Right lobe of liver (tissue), 6 donors: ENCODE measurements around the gene DGKI. TPM values are rescaled to one million over a fixed set of nuclear protein-coding genes. Genes with fewer than 3 reads are reported as not detected.
A peak's percentile ranks its signal among the peaks of the same experiment; 100 is the strongest.

Experiments
- ATAC-seq, 4 donors: fragments of 200-7000 bp; cut with Tn5 transposase; one replicate each; pipeline ENCODE4 v1.9.1; 2020; ENCODE audit warnings: mild to moderate bottlenecking in 4 of 4, moderate library complexity in 4 of 4
- DNase-seq, 3 donors: peaks; one replicate each; pipeline ENCODE4 v3.0.0-alpha.2; 2020
- H3K27ac ChIP-seq, 3 donors: fragments of 200-600 bp; one replicate each; pipeline ENCODE4 v1.8.0; 2022
- H3K27me3 ChIP-seq, 2 donors: fragments of 200-600 bp; one replicate each; pipeline ENCODE4 v1.8.0; 2022
- H3K36me3 ChIP-seq, 4 donors: fragments of 200-600 bp; sonication (generic) in 1 of 4; one replicate each; pipeline versions ENCODE4 v1.5.1 to v1.8.0; 2017 to 2022; ENCODE audit warnings: control low read depth in 1 of 4
- H3K4me1 ChIP-seq, 4 donors: fragments of 200-600 bp; sonication (generic) in 1 of 4; one replicate each; pipeline versions ENCODE4 v1.5.1 to v1.8.0; 2017 to 2022; ENCODE audit warnings: control low read depth in 1 of 4
- H3K4me3 ChIP-seq, 3 donors: fragments of 200-600 bp; one replicate each; pipeline ENCODE4 v1.8.0; 2022
- H3K9me3 ChIP-seq, 4 donors: fragments of 200-600 bp; sonication (generic) in 1 of 4; one replicate each; pipeline versions ENCODE4 v1.5.1 to v1.8.0; 2017 to 2022; ENCODE audit warnings: control low read depth in 1 of 4
- CTCF ChIP-seq, 4 donors: fragments of 200-600 bp in 3 of 4; fragments of 450-650 bp in 1 of 4; IDR thresholded peaks; one replicate each; pipeline versions ENCODE4 v1.5.1 to v1.8.0; 2016 to 2022; ENCODE audit warnings: antibody characterized with exemption in 4 of 4, mild to moderate bottlenecking in 2 of 4
- POLR2A ChIP-seq: fragments of 450-650 bp; IDR thresholded peaks from one replicate; pipeline ENCODE4 v1.6.1; 2017; ENCODE audit warnings: antibody characterized with exemption, mild to moderate bottlenecking
- WGBS: methylation state at CpG from one replicate; pipeline ENCODE4 v1.1.6; 2018; ENCODE audit warnings: low coverage, low lambda C conversion rate; ENCODE audit not compliant: insufficient coverage; ENCODE audit errors: missing lambda C conversion rate; 5-methylcytosine and 5-hydroxymethylcytosine counted together
- intact Hi-C, 2 donors: fragments of 100-400 bp; cut with DNase I; formaldehyde crosslinking; loops; one replicate each; pipeline versions ENCODE4 v1.11.2 to v1.14.1; 2022
- total RNA-seq, 6 experiments: library from RNA; depleted of rRNA in 2 of 6; stranded (reverse); fragments of >200 nt in 2 of 6; fragmentation: NEBNext Ultra II Directional in 3 of 6; extraction: Animal tissue kit (Norgen Biotek cat#: 25700) in 3 of 6; gene quantifications; one replicate each; pipeline versions ENCODE4 v1.1.0 to v1.2.4, GENCODE V29; 2016 to 2023
- donor health status: DM: no; HTN: yes; CAD: no.
- donor health status: DM: no; HTN: no; CAD: no.
- donor health status: DM: no; HTN: no; CAD: no.
- donor health status: DM: no; HTN: yes; CAD: no.
- donor health status: DM: no; HTN: yes; CAD: no.

The DGKI gene
- total RNA-seq, 6 experiments from 2014 or later, result 0.05 to 0.35 (median 0.06) TPM; not detected in 1

GRCh38 chr7:137399827-137400823, 446.6 kb downstream of the DGKI start:
- ATAC-seq, result peak in 3 of 4 donors; percentile 14 to 19 (median 17)
- no peaks in the 10 kb centered on the region for H3K4me1 ChIP-seq
- intact Hi-C loops, result no loop called here
- no peak for TF ChIP-seq POLR2A
- no peak for TF ChIP-seq CTCF (IDR thresholded peaks at IDR 0.05)
- H3K4me3 ChIP-seq, result no peak overlapping the region
- no peak for DNase-seq
- no peaks in the 10 kb centered on the region for H3K27me3 ChIP-seq
- 55% methylated on average over 7 of the region's 7 CpGs for WGBS
- no peaks in the 10 kb centered on the region for H3K36me3 ChIP-seq
- no peak overlapping the region for H3K27ac ChIP-seq
- H3K9me3 ChIP-seq, result no peaks in the 10 kb centered on the region

GRCh38 chr7:137396051-137396450, 450.7 kb downstream of the DGKI start:
- ATAC-seq, result no peak
- intact Hi-C loops, result no loop called here
- 78% methylated on average over 4 of the region's 4 CpGs for WGBS
- Histone ChIP-seq H3K27me3 (no peaks in the 10 kb centered on the region), H3K4me3 (no peak overlapping the region), H3K9me3 (no peaks in the 10 kb centered on the region), H3K4me1 (no peaks in the 10 kb centered on the region), H3K27ac (no peak overlapping the region), H3K36me3 (no peaks in the 10 kb centered on the region)
- TF ChIP-seq CTCF (IDR thresholded peaks at IDR 0.05) (no peak), POLR2A (no peak)
- DNase-seq, result no peak

GRCh38 chr7:137395420-137395819, 451.4 kb downstream of the DGKI start:
- WGBS, result 81% methylated on average over 8 of the region's 9 CpGs
- no peak for DNase-seq
- intact Hi-C loops, result no loop called here

GRCh38 chr7:137393570-137393969, 453.2 kb downstream of the DGKI start:
- no peaks in the 10 kb centered on the region for H3K36me3 ChIP-seq
- no peaks in the 10 kb centered on the region for H3K27me3 ChIP-seq
- ATAC-seq (no peak), DNase-seq (no peak)
- H3K4me3 ChIP-seq, result no peak overlapping the region
- TF ChIP-seq CTCF (IDR thresholded peaks at IDR 0.05) (no peak), POLR2A (no peak)
- intact Hi-C loops, result no loop called here
- H3K9me3 ChIP-seq, result no peaks in the 10 kb centered on the region
- H3K27ac ChIP-seq, result no peak overlapping the region
- H3K4me1 ChIP-seq, result no peaks in the 10 kb centered on the region

More at GRCh38 chr7:137395420-137395819, 451.4 kb downstream of the DGKI start:
- Histone ChIP-seq H3K9me3 (no peaks in the 10 kb centered on the region), H3K27ac (no peak overlapping the region), H3K4me1 (no peaks in the 10 kb centered on the region), H3K27me3 (no peaks in the 10 kb centered on the region), H3K36me3 (no peaks in the 10 kb centered on the region), H3K4me3 (no peak overlapping the region)
- no peak for ATAC-seq
- TF ChIP-seq CTCF (IDR thresholded peaks at IDR 0.05) (no peak), POLR2A (no peak)
